GM23248 (cell line): ENCODE results near the gene RIC8A. TPM values are rescaled to one million over a fixed set of nuclear protein-coding genes. Genes with fewer than 3 reads are reported as not detected.
A peak's percentile ranks its signal among the peaks of the same experiment; 100 is the strongest.

Source experiments
- DNase-seq: peaks from one replicate; pipeline ENCODE4 v3.0.0-alpha.2; 2015
- H2AFZ ChIP-seq: fragments of 200-600 bp; sonication (generic); 2 replicates; pipeline ENCODE4 v1.6.1; 2016; ENCODE audit warnings: antibody characterized with exemption
- H3F3A ChIP-seq: fragments of 200-600 bp; sonication (generic); 2 replicates; pipeline ENCODE4 v1.6.1; 2016; ENCODE audit warnings: mild to moderate bottlenecking, antibody characterized with exemption, mixed run types; ENCODE audit not compliant: insufficient read depth
- H3K27ac ChIP-seq: fragments of 200-600 bp; sonication (generic); 2 replicates; pipeline ENCODE4 v1.5.1; 2016; ENCODE audit warnings: mild to moderate bottlenecking
- H3K27me3 ChIP-seq: fragments of 200-600 bp; sonication (generic); replicated peaks from 2 replicates; pipeline ENCODE4 v1.6.1; 2016; ENCODE audit warnings: mild to moderate bottlenecking; ENCODE audit not compliant: insufficient read depth
- H3K36me3 ChIP-seq: fragments of 200-600 bp; sonication (generic); 2 replicates; pipeline ENCODE4 v1.6.1; 2016; ENCODE audit warnings: low read depth, mild to moderate bottlenecking
- H3K4me1 ChIP-seq: fragments of 200-600 bp; sonication (generic); 2 replicates; pipeline ENCODE4 v1.6.1; 2016; ENCODE audit warnings: mild to moderate bottlenecking; ENCODE audit not compliant: insufficient read depth
- H3K4me2 ChIP-seq: fragments of 200-600 bp; sonication (generic); one replicate; pipeline ENCODE4 v1.6.1; 2016; ENCODE audit warnings: mild to moderate bottlenecking; ENCODE audit not compliant: unreplicated experiment
- H3K4me3 ChIP-seq: fragments of 200-600 bp; sonication (generic); 2 replicates; pipeline ENCODE4 v1.5.1; 2016; ENCODE audit warnings: mild to moderate bottlenecking
- H3K79me2 ChIP-seq: fragments of 200-600 bp; sonication (generic); 2 replicates; pipeline ENCODE4 v1.6.1; 2016; ENCODE audit warnings: mild to moderate bottlenecking; ENCODE audit not compliant: insufficient read depth
- H3K9ac ChIP-seq: fragments of 200-600 bp; sonication (generic); 2 replicates; pipeline ENCODE4 v1.6.1; 2016; ENCODE audit warnings: mild to moderate bottlenecking
- H3K9me2 ChIP-seq: fragments of 200-600 bp; sonication (generic); 2 replicates; pipeline ENCODE4 v1.6.1; 2016; ENCODE audit warnings: mixed run types, mild to moderate bottlenecking, moderate library complexity; ENCODE audit not compliant: insufficient read depth
- H3K9me3 ChIP-seq: fragments of 200-600 bp; sonication (generic); one replicate; pipeline ENCODE4 v1.6.1; 2017; ENCODE audit warnings: low read depth
- H4K20me1 ChIP-seq: fragments of 200-600 bp; sonication (generic); 2 replicates; pipeline ENCODE4 v1.6.0; 2016; ENCODE audit not compliant: insufficient read depth
- EZH2 ChIP-seq: fragments of 200-600 bp; sonication (generic); IDR thresholded peaks from 2 replicates; pipeline ENCODE4 v1.6.1; 2018; ENCODE audit warnings: antibody characterized with exemption, mild to moderate bottlenecking; ENCODE audit not compliant: insufficient read depth, poor library complexity, severe bottlenecking
- EZH2phosphoT487 ChIP-seq: fragments of 200-600 bp; sonication (generic); IDR thresholded peaks from 2 replicates; pipeline ENCODE4 v1.6.1; 2018; ENCODE audit warnings: antibody characterized with exemption, moderate library complexity, mild to moderate bottlenecking, low read depth; ENCODE audit not compliant: insufficient read depth
- WGBS, 2 experiments: methylation state at CpG; one replicate each; pipeline ENCODE4 v1.1.6; 2015 to 2017; ENCODE audit warnings: low lambda C conversion rate in 2 of 2, low coverage in 1 of 2; ENCODE audit errors: missing lambda C conversion rate in 2 of 2; 5-methylcytosine and 5-hydroxymethylcytosine counted together
- in situ Hi-C: fragments of 300-500 bp; cut with MboI; formaldehyde crosslinking; loops from 2 replicates; pipeline ENCODE4 v1.15.0; 2020
- polyA plus RNA-seq: library from polyadenylated mRNA; unstranded; fragments of >200 nt; fragmentation: Nextera tagmentation; extraction: Ambion mirVana; gene quantifications from 2 replicates; pipeline ENCODE4 v1.2.1, GENCODE V29; 2016
- total RNA-seq: library from RNA; depleted of rRNA; stranded (reverse); fragments of >200 nt; shearing (Covaris generic); gene quantifications from 2 replicates; pipeline ENCODE4 v1.2.3, GENCODE V29; 2014

RIC8A gene
- total and polyA plus RNA-seq, 2 experiments from 2014 or later = 132 to 220 TPM

DNA sequence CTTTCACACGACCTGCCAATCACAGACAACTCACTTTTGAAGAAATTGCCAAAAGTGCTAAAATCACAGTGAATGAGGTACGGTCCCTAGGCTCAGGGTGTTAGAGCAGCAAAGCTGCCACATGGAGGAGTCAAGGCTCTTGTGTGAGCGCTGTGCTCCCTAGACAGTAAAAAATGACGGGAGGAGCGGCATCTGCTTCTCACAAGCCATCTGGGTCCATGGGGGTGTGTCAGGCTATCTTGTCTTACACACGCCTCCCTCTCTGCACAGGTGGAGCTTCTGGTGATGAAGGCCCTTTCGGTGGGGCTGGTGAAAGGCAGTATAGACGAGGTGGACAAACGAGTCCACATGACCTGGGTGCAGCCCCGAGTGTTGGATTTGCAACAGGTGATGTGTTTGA, 44.0 kb downstream of the RIC8A start:
- Histone ChIP-seq H2AFZ (no peak overlapping the region), H3K9ac (no peak overlapping the region), H4K20me1 (no peaks in the 10 kb centered on the region), H3K4me3 (no peak overlapping the region), H3K36me3 (peaks cover 34% of the 10 kb centered on the region), H3K9me3 (no peaks in the 10 kb centered on the region), H3K4me1 (no peaks in the 10 kb centered on the region), H3K4me2 (no peak overlapping the region), H3K79me2 (0 out of 2 replicates have a peak, but pooled peaks cover 7% of the 10 kb centered on the region), H3K27ac (no peak overlapping the region), H3K27me3 (no peaks in the 10 kb centered on the region), H3K9me2 (no peaks in the 10 kb centered on the region), H3F3A (peaks cover 16% of the 10 kb centered on the region; the same call in 1 of the 2 replicates)
- TF ChIP-seq EZH2phosphoT487 (no peak), EZH2 (no peak)
- 64 to 74% methylated on average over 10 of the region's 10 CpGs for WGBS, 2 experiments
- in situ Hi-C loops = no loop called here
- DNase-seq = peak; percentile 18

DNA sequence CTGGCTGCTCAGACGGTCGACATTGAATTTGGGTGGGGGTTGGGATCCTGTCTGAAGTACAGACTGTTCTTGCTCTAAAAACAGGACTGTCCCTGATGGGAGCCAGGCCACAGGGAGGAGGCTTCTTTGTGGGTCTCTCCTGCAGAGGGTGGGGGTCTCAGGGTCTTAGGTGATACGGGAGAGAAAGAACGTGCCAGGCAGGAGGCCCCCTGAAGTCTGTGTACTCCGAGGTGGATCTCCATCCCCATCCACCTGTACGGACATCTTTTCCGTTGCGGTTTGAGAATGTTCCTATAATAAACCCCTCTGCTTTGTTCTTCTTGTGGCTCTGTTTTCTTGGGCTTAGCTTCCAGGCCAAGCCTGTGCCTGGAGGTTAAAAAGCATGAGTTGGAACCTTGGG, 45.2 kb downstream of the RIC8A start:
- in situ Hi-C loops = no loop called here
- Histone ChIP-seq H3K9ac (no peak overlapping the region), H3K9me2 (no peaks in the 10 kb centered on the region), H4K20me1 (no peaks in the 10 kb centered on the region), H3K9me3 (no peaks in the 10 kb centered on the region), H3K4me2 (no peak overlapping the region), H3F3A (peaks cover 13% of the 10 kb centered on the region; the same call in 1 of the 2 replicates), H3K27me3 (no peaks in the 10 kb centered on the region), H3K36me3 (peaks cover 24% of the 10 kb centered on the region), H3K4me1 (no peaks in the 10 kb centered on the region), H3K27ac (no peak overlapping the region), H3K79me2 (no peaks in the 10 kb centered on the region), H2AFZ (no peak overlapping the region), H3K4me3 (no peak overlapping the region)
- DNase-seq = no peak
- 84 to 94% methylated on average over 8 of the region's 8 CpGs for whole genome bisulfite sequencing, 2 experiments
- TF ChIP-seq EZH2phosphoT487 = no peak
- TF ChIP-seq EZH2 = no peak

DNA sequence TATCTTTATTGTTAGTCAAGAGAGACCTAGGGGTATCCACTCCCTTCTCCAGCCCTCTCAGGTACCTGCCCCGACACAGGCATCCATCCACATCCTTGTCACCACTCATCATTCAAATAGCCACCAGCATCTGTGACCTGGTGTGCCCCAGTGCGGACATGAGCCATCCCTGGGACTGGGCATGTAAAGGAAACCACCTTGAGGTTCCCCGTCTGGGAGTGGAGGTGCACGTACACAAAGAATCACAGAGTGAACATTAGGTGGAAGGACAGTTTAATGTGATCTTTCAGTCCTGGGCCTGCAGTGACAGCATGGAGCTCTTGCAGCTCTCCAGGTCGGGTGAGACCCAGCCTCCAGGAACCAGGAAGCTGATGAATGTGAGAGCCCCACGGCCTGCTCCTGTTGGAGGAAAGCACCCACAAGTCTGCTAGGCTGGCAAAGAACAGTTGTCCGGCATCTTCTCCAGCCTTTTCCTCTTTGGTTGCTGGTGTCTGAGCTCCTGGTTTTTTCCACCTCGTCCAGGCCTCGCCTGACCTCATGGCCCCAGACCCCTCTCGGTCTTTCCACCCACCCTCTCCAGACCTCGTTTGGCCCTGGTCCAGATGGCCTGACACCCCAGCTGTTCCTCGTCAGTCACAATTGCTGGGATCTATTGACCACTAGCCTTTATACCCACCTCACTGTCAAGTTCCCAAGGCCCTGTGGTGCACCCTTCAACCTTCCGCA, 45.8 kb downstream of the RIC8A start:
- Histone ChIP-seq H3K4me3 (no peak overlapping the region), H3K27me3 (no peaks in the 10 kb centered on the region), H3K4me1 (no peaks in the 10 kb centered on the region), H3K27ac (no peak overlapping the region), H3K9ac (no peak overlapping the region), H3F3A (peaks cover 13% of the 10 kb centered on the region; the same call in 1 of the 2 replicates), H4K20me1 (no peaks in the 10 kb centered on the region), H3K79me2 (no peaks in the 10 kb centered on the region), H3K9me3 (no peaks in the 10 kb centered on the region), H3K4me2 (no peak overlapping the region), H2AFZ (no peak overlapping the region), H3K9me2 (no peaks in the 10 kb centered on the region), H3K36me3 (peaks cover 21% of the 10 kb centered on the region)
- 71 to 75% methylated on average over 13 of the region's 13 CpGs for WGBS, 2 experiments
- TF ChIP-seq EZH2phosphoT487 (no peak), EZH2 (no peak)
- DNase-seq = no peak
- in situ Hi-C loops = no loop called here

DNA sequence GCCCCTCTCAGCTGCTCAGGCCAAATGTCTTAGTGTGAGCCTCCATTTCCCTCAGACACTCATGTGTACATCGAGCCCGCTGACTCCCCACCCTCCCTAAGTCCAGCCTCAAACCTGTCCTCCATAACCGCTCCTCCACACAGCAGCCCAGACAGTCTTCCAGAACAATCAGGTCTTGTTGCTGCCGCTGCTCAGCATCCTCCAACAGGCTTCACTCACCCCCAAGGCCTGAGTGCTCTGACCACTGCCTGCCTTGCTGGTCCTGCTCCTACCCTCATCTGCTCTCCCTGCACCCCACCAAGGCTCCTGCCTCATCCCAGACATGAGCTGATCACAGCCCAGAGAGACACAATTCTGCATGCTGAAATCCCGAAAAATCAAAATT, 46.4 kb downstream of the RIC8A start:
- Histone ChIP-seq H3F3A (peaks cover 13% of the 10 kb centered on the region; the same call in 1 of the 2 replicates), H3K9me3 (no peaks in the 10 kb centered on the region), H3K4me2 (no peak overlapping the region), H3K27ac (no peak overlapping the region), H3K4me1 (no peaks in the 10 kb centered on the region), H2AFZ (no peak overlapping the region), H4K20me1 (no peaks in the 10 kb centered on the region), H3K27me3 (no peaks in the 10 kb centered on the region), H3K79me2 (no peaks in the 10 kb centered on the region), H3K36me3 (peaks cover 15% of the 10 kb centered on the region), H3K9me2 (no peaks in the 10 kb centered on the region), H3K4me3 (no peak overlapping the region), H3K9ac (no peak overlapping the region)
- no peak for DNase-seq
- 96 to 100% methylated on average over 5 of the region's 5 CpGs for WGBS, 2 experiments
- no peak for TF ChIP-seq EZH2phosphoT487
- no peak for TF ChIP-seq EZH2
- in situ Hi-C loops = no loop called here
